ENCODE data around the gene TEPSIN. TPM values are rescaled to one million over a fixed set of nuclear protein-coding genes. Genes with fewer than 3 reads are reported as not detected.
A peak's percentile ranks its signal among the peaks of the same experiment; 100 is the strongest.

TEPSIN gene
- total and polyA plus RNA-seq, 2 of the 13 experiments (the other 11 are each of a cell fraction or from before 2014, with no cell fraction given) = 16.1 to 18.8 TPM

DNA sequence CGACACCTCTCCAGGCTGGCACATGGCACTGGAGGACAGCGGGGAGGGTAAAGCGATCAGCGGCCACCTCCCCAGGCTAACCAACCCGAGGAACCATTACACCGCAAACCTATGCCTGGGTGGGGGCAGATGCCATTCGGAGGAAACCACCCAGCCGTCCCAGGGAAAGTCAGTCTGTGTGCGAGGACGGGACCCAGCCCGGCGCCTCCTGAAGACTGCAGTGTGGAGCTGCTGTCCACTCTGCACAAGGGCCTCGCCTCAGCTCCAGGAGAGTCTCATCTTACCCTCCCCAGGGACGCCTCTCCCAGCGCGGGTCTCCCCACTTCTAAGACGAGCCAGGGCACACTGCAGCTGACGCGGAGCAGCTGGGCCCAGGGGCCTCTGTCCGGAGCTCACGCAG is 48.3 kb upstream of the TEPSIN start (continued):
- TF ChIP-seq ZNF354B (CRISPR knock-in tag; IDR thresholded peaks at IDR 0.05) = no peak
- TF ChIP-seq, protein P1, sequence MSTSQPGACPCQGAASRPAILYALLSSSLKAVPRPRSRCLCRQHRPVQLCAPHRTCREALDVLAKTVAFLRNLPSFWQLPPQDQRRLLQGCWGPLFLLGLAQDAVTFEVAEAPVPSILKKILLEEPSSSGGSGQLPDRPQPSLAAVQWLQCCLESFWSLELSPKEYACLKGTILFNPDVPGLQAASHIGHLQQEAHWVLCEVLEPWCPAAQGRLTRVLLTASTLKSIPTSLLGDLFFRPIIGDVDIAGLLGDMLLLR (CRISPR knock-in tag; IDR thresholded peaks at IDR 0.05) = no peak
- TF ChIP-seq, protein P2, sequence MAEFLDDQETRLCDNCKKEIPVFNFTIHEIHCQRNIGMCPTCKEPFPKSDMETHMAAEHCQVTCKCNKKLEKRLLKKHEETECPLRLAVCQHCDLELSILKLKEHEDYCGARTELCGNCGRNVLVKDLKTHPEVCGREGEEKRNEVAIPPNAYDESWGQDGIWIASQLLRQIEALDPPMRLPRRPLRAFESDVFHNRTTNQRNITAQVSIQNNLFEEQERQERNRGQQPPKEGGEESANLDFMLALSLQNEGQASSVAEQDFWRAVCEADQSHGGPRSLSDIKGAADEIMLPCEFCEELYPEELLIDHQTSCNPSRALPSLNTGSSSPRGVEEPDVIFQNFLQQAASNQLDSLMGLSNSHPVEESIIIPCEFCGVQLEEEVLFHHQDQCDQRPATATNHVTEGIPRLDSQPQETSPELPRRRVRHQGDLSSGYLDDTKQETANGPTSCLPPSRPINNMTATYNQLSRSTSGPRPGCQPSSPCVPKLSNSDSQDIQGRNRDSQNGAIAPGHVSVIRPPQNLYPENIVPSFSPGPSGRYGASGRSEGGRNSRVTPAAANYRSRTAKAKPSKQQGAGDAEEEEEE (CRISPR knock-in tag; IDR thresholded peaks at IDR 0.05; ENCODE audit: borderline replicate concordance) = no peak
- no peak for TF ChIP-seq HOXA3 (CRISPR knock-in tag; IDR thresholded peaks at IDR 0.05)

GRCh38 chr17:81286491-81287145 is 47.8 kb upstream of the TEPSIN start:
- in situ Hi-C loops (cut with HindIII; ENCODE audit: extremely low pct_ligation_motif_present, low pct_unique_long_range_greater_than_20kb) = no loop called here
- DNase-seq (ENCODE audit: low spot score) = no peak
- Histone ChIP-seq H3K9ac (ENCODE audit: insufficient read depth, low read depth, low read length) (no peak overlapping the region), H3K36me3 (replicated peaks in 1 of 2; ENCODE audit: control insufficient read depth in 1 of 2, insufficient read depth in 2 of 2, low read length in 2 of 2) (peaks cover 18 to 66% of the 10 kb centered on the region in 2 experiments), H3K4me3 (replicated peaks in 1 of 3; ENCODE audit: insufficient read depth in 1 of 3, low read depth in 2 of 3, low read length in 3 of 3) (no peak overlapping the region), H4K20me1 (ENCODE audit: insufficient read depth, low read length) (peaks cover 4% of the 10 kb centered on the region; the same call in 1 of the 2 replicates), H3K79me2 (ENCODE audit: insufficient read depth, low read length) (peaks cover 18% of the 10 kb centered on the region), H3K27me3 (ENCODE audit: control insufficient read depth in 1 of 2, insufficient read depth in 2 of 2, low read length in 2 of 2) (no peaks in the 10 kb centered on the region), H3K4me2 (ENCODE audit: low read depth, low read length) (no peak overlapping the region), H2AFZ (ENCODE audit: low read length) (no peak overlapping the region), H3K9me3 (ENCODE audit: low read length) (no peaks in the 10 kb centered on the region), H3K4me1 (ENCODE audit: insufficient read depth, low read length) (0 out of 2 replicates have a peak, but pooled peaks cover 3% of the 10 kb centered on the region), H3K27ac (ENCODE audit: extremely low read length, insufficient read depth, low read length) (no peak overlapping the region)
- intact Hi-C loops (cut with micrococcal nuclease; ENCODE audit: unreplicated experiment) = no loop called here
- FAIRE-seq = no peak
- no peak for ATAC-seq
- 97% methylated on average over 22 of the region's 23 CpGs for WGBS (ENCODE audit: low lambda C conversion rate)
- CTCF ChIA-PET (ENCODE audit: low intra/inter-chr PET ratio, low total read pairs) = no interaction called here
- no TSS peak for BruUV-seq (replicated peaks)
- POLR2A ChIA-PET = no interaction called here
- TF ChIP-seq ZMAT3 (CRISPR knock-in tag; conservative IDR thresholded peaks at IDR 0.05) (no peak), AGO2 (optimal IDR thresholded peaks at IDR 0.05; ENCODE audit: low read depth, low read length) (peak; percentile 16), ZNF512B (CRISPR knock-in tag; IDR thresholded peaks at IDR 0.05; ENCODE audit: borderline replicate concordance) (no peak), SRSF1 (optimal IDR thresholded peaks at IDR 0.05; ENCODE audit: low read depth, low read length) (no peak)
